Choroid plexus epithelial cell (primary cell): Measurements from ENCODE around the gene TOMM40.
A peak's percentile ranks its signal among the peaks of the same experiment; 100 is the strongest.

ENCODE experiments used
- DNase-seq: peaks from one replicate; pipeline ENCODE4 v3.0.0-alpha.2; 2010; ENCODE audit warnings: low read depth
- H3K4me3 ChIP-seq: 2 replicates; pipeline ENCODE4 v1.5.1; 2011; ENCODE audit warnings: low read depth, mild to moderate bottlenecking, control low read depth, low read length, moderate library complexity
- CTCF ChIP-seq: conservative IDR thresholded peaks from 2 replicates; pipeline ENCODE4 v1.5.1; 2011; ENCODE audit warnings: low read depth, mild to moderate bottlenecking, control low read depth, inconsistent platforms, low read length, moderate library complexity

The TOMM40 gene

GRCh38 chr19:44891016-44891882 lies at the start of gene TOMM40:
Gene TOMM40, plus strand, starts transcription at chr19:44891254. Its CDS starts 162 bp downstream, at chr19:44891416.
- DNase-seq, result no peak
- no peak for TF ChIP-seq CTCF
- H3K4me3 ChIP-seq, result peak within 1 kb of the TSS; percentile 79

- DNase-seq, result no peak
- H3K4me3 ChIP-seq, result peak overlapping the region; percentile 74
- no peak for TF ChIP-seq CTCF
Measured at GRCh38 chr19:44845286-44845611, 45.8 kb upstream of the TOMM40 start.

- peak; percentile 91 for TF ChIP-seq CTCF
- peak; percentile 99 for DNase-seq
- H3K4me3 ChIP-seq, result peak within 1 kb of the TSS; percentile 88
Measured at GRCh38 chr19:44845612-44846454, 45.2 kb upstream of the TOMM40 start, which contains the start of gene NECTIN2. Gene NECTIN2, plus strand, starts transcription at chr19:44846297. Its CDS starts 229 bp downstream, at chr19:44846526.

- peak; percentile 45 for DNase-seq
Measured at GRCh38 chr19:44846455-44847143, 44.5 kb upstream of the TOMM40 start.

GRCh38 chr19:44847144-44848035 lies 43.7 kb upstream of the TOMM40 start:
- peak overlapping the region; percentile 88 for H3K4me3 ChIP-seq
- no peak for TF ChIP-seq CTCF
- DNase-seq, result peak; percentile 69

More at GRCh38 chr19:44846455-44847143, 44.5 kb upstream of the TOMM40 start:
- TF ChIP-seq CTCF, result no peak
- peak overlapping the region; percentile 88 for H3K4me3 ChIP-seq
